Right renal pelvis (tissue), 4 donors: ENCODE data around the gene BCR. TPM values are rescaled to one million over a fixed set of nuclear protein-coding genes. Genes with fewer than 3 reads are reported as not detected.

Source experiments
- DNase-seq, 4 donors: peaks; one replicate each; pipeline ENCODE4 v3.0.0-alpha.2; 2013; ENCODE audit warnings: low read depth in 4 of 4, low spot score in 3 of 4, missing footprints in 1 of 4
- polyA plus RNA-seq, 4 donors: library from polyadenylated mRNA; unstranded; fragments of 120-200 nt; gene quantifications; one replicate each; pipeline ENCODE4 v1.2.1, GENCODE V29; 2013; ENCODE audit not compliant: insufficient read length in 4 of 4

The BCR gene
- polyA plus RNA-seq, 4 donors, result 46.1 to 60.0 (median 51.6) TPM

GRCh38 chr22:23240639-23241389, 60.5 kb downstream of the BCR start:
- DNase-seq, result no peak

DNA sequence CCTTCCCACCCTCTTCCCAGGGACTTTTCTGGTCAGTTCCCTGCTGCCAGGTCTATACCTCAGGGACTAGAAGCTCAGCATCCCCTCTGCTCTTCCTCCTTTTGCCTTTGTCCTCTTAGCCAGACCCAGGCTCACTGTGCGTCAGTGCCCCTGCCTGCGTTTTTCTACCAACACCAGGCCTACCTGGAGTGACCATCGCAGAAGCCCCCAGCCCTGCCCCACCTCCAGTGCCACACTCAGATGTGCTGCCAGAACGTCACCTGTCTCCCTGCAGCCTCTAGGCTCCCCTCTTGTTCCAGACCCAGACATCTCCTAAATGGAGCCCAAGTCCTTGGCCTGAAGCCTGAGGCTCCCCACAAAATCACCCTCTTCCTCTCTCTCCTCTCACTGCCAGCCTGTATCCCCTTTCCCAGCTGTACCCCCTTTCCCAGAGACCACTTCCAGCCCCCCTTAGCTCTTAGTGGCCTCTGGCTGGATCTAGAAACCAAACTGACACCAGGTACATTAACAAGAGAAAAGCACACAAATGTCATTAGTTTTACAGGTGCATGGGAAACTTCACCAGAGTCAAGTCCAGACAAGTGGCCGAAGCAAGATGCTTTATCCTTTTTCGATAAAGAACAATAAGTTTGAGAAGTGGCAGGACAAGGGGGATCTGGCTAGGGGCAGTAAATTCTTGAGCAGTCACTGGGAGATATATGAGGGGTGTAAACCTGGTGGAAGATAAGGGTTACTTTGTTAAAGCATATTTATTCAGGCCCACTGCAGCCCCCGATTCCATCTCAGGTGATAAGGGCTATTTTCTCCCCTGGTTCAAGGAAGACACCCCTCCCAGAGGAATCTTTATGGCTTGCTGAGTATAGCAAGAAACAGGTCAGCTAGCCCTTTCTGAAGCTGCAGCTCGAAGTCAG, 61.5 kb downstream of the BCR start:
- DNase-seq, result no peak

DNA sequence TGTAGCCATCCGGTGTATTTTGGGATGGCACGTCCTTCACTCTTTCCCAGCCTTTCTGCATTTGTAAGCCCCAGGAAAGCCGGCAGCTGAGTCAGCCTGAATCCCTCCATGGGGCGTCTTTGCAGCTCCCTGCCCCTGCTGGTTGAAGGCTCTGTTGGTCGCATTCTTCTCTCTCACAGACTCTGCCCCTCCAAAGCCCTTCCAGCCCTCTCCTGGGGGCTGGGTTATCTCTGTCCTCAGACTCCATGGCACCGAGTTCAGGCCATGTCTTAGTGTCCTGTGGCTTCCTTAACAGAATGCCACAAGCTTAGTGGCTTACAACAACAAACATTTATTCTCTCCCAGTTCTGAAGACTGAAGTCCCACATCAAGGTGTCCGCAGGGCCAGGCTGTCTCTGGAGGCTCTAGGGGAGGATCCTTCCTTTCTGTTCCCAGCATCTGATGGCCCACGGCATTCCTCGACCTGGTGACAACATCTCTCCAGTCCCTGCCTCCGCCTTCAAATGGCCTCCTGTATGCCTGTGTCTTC, 62.2 kb downstream of the BCR start:
- no peak for DNase-seq

GRCh38 chr22:23243006-23243573, 62.8 kb downstream of the BCR start:
- DNase-seq, result no peak

DNA sequence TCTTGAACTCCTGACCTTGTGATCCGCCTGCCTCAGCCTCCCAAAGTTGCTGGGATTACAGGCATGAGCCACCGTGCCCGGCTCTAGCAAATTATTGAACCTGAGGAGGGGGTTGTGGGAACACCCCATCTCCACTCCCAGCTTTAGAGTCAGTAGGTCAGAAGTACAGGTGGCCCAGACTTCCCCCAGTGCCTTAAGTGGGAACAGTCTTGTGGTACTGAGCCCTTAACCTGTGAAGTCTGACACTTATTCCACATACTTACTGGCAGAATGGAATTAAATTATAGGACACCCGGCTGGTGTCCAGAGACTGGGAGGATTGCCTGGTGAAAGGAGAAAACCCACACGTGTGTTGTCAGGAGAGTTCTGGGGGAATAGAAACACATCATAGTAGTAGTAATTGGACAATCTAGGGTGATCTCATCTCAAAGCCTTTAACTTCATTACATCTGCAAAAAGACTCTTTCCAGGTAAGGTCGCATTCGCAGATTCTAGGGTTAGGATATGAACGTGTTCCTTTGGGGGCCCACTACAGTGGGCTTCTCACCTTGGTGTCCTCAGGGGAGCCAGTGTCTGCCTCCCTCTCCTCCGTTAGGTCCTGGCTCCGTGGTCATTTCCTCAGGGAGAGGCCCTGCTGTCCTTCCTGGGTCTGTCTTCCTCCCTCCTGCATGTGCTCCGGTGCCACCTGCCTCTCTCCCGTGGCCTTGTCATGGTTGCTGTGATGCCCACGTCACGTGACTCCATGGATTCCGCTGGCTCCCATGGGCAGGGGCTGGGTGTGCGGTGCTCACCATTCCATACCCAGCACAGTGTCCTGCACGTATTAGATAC, 63.8 kb downstream of the BCR start:
- no peak for DNase-seq

DNA sequence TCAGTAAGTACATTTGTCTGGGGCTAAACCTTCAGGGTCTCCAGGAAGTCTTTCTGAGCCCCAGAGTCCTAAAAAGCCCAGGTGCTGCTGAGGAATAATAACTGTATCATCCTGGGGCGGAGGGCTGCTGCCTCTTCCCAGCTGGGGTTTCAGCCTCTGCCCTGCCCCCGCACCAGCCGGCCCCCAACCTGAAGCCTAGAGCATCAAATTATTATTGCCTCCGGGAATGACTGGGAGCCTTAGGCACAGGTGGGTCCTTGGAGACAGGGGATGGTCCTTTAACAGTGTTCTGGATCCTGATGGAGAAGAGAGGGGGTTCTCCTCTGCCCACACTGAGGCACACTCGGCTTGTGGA, 64.4 kb downstream of the BCR start:
- no peak for DNase-seq

DNA sequence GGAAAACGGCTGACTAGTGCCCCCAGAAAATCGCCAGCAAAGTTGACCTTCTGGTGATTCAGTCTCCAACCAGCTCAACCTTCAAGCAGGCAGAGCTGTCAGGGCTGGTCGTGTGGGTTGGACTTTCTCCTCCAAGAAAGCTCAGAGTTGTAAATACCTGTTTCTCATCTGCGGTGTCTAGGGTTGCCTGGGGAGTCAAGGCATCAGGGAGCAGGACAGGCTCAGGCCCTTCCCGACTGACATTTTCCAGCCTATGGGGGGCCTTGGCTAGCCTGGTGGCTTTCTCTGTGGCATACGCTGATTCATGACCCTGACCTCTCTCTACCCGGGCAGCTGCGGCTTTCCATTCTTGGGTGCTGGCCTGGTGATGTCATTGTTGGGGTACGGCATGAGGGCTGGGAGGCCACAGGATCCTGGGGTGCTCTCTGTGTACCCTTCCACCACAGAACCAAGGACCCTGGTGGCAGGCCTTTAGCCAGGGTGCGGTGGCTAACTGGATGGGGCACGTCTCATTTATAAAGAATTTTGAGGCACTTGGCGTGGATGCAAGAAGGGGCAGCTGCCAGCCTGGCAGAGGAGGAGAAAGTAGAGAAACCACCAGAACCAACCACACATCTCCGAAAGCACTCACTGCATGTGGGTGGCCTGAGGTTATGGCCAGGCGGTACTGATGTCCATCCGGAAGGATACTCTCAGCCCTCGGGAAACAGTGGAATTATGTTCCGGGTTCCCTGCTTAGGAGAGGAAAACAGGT, 64.9 kb downstream of the BCR start:
- DNase-seq, result no peak

- no peak for DNase-seq
Observed at GRCh38 chr22:23245799-23246136, 65.5 kb downstream of the BCR start.

DNA sequence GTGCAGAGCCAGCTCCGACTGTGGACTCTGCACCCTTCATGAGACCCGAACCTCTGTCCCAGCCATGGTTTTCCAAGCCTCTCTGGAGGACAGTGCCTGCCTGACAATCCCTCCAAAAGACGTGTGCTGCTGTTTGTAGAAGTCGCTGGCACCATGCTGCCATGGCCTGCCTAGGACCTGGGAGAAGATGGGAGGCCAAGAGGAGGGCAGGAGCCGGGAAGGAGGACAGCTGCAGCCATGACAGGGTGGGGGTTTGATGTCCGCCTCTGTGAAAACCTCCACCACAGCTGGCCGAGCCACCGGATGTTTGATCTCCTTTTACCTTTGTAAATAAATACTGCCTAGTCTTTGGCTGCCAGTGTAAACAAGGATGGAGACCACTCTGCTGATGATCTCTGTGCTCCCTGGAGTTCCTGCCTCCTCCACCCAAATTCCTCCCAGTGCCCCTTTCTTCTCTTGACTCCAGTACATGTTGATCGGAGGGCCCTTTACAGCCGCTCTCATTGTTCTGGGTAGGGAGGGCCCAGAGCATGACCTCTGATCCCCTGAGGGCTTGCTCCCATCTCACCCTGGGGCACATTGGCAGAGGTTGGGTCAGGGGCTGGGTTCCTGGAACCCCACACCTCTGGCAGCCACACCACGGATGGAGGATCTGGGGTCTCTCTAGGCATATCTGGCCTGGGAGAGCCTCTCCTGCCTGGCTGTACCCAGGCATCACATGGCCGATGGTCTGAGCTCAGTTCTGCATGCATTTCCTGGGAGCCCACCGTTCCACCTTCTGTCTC, 66.9 kb downstream of the BCR start:
- no peak for DNase-seq

DNA sequence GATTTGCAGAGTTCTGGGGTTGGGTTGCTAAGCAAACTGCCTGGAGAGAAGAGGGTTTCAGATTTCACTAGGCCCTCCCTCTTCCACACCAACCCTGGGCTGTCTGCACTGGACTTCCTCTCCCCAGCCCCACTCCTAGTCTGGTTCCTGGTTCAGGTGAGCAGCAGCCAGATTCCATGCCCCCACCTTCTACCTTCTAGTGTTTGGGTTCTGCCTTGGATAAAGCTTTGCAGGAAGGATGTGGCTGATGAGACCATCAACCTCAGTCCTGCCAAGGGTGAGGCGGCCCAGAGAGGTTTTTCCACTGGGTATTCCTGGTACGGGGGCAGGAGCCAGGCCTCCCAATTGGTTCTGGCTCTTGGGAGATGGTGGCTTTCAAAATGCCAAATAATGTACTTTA, 68.3 kb downstream of the BCR start:
- peak in 1 of 4 donors; percentile 48 for DNase-seq

DNA sequence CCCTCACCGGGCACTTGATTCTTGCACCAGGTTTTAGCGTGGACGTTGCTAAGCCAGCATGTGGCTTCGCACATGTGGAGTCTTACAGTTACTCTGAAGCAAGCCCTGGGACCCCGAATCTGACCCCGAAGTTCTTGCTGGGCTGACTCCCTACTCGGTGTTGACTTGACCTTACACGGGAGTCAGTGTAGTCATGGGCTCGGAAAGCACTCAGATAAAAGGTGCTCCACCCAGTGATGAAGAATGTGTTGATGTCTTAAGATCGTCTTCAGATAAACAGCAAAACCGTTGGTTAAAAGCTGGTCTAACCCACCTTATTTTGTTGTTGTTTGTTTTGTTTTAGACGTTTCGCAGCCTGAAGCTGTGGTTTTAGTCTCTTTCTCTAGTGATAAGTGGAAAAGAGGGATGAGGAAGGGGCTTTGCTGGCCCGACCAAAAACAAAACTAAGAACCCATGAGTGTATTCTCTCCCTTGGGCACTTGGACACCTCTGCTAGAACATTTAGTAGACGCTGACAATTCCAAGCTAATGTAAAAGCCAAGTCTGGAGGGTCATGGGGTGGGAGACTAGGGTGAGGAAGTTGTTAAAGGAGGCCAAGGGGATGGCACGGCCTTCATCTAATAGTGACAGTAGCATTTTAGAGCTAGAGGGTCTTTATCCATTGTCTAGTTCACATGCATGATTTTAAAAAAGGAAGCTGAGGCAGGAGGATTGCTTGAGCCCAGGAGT, 69.9 kb downstream of the BCR start:
- no peak for DNase-seq

DNA sequence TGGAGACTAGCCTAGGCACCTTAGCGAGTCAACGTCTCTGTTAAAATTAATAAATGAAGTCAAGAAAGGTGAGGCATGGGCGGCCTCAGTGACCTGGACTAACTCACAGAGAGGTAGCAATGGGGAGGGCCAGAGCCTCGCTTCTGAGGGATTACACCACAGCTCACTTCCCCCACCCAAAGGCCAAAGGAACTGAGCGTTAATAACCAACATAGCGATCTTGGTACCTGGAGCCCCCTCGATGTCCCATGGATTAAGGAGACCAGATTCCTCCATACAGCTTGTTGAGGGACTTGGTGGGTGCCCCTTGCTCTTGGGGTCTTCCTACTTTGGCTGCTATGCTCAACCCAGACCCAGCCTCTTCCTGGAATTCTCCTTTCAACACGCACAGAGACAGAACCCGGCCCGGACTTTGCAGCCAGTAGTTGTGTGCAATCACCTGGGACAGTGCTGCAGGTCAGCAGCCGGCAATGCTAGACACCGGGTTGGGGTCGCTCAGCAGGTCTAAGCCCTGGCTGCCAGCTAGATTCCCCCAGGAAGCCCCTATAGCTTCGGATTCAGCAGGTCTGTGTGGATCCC, 70.6 kb downstream of the BCR start:
- no peak for DNase-seq

GRCh38 chr22:23251445-23252093, 71.3 kb downstream of the BCR start:
- no peak for DNase-seq

DNA sequence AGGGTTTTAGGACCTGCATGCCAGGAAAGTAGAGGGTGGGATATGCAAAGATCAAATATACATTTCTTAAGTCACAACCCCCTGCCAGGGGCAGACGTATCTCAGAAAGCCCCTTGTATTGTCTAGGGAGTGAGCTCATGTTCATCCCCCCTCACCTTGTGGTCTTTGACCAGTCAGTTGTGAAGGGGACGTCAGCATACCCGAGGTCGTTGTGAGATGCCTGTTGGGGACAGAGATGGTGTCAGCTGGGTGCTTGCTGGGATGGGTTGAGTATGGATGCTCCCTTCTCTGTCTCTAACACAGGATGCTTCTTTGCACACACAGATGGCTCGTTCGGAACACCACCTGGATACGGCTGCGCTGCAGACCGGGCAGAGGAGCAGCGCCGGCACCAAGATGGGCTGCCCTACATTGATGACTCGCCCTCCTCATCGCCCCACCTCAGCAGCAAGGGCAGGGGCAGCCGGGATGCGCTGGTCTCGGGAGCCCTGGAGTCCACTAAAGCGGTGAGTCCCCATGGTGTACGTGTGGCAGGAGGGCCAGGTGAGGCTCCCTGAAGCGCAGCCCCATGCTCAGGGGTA, 73.3 kb downstream of the BCR start:
- DNase-seq, result no peak

DNA sequence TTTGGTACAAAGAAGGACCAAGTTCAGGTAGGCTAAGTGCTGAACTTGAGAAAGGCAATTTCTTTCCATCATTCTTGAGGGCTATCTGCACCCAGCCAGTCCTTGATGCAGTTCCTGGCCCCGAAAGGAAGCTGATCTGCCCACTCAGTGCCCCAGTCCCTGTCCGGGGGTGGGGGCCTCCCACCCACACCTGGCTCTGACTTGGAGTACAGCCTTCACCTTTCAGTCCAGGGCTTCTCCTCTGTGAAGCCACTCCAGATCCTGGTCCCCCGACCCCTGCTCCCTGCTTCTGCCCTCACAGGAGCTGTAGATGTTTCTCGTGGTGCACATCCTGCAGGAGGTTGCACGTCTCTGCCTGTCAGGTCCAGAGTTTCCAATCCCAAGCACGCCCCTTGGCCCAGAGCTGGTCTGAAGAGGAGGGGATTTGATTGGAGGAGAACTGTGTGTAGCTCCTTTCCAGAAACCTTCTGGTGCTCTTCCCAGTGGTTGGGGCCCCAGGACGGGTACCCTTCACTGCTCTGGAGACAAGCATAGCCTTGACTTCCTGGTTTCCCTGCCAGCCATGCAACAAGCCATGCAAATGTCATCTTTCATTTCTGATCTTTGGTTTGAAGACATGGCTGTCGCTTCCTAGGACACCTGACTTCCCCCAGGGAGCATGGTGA, 75.3 kb downstream of the BCR start:
- DNase-seq, result no peak

DNA sequence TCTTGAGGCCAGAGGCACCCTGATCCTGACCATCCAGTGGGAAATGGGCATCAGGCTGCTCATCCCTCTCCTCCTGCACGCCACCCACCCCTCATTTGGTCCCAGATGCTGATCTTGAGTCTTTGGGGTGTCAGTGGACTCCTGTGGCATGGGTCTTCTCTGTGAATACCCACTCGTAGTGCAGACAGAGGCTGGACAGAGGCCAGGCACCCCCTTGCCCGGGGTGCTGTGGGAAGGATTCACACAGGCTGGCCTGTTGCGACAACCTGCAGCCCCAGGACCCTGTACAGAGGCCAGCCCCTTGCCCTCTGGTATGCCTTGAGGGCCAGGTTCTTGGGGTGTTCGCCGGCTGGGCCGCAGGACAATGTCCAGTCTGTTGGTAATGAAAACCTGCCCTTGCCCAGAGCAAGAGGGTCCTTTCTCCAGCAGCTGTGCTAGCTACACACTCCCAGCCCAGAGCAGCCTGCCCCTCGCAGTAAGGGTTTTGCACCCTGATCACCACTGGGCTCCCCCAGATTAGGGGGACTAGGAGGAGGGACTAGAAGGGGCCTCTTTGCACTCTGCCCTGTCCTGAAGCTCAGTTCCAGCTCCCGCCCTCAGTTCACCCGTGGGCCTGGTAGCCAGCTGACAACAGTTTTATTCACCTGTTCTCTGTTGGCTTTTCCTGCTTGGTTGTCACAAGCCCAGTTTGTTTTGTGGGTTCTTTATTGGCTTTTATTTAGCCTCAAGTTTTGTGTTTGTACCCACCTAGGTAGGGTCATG, 76.0 kb downstream of the BCR start:
- DNase-seq, result no peak
